CD4-positive, alpha-beta T cell treated with Interferon gamma for 1 hour (primary cell): ENCODE measurements around the gene TMEM151A.
"Not testable (repeated sequence)": the region's sequence is repeated elsewhere in the genome, so short reads cannot be mapped to it uniquely, and the experiment has no call there.

Source experiments
- DNase-seq: peaks from one replicate; pipeline ENCODE4 v3.0.0-alpha.2; 2020

Gene TMEM151A

DNA sequence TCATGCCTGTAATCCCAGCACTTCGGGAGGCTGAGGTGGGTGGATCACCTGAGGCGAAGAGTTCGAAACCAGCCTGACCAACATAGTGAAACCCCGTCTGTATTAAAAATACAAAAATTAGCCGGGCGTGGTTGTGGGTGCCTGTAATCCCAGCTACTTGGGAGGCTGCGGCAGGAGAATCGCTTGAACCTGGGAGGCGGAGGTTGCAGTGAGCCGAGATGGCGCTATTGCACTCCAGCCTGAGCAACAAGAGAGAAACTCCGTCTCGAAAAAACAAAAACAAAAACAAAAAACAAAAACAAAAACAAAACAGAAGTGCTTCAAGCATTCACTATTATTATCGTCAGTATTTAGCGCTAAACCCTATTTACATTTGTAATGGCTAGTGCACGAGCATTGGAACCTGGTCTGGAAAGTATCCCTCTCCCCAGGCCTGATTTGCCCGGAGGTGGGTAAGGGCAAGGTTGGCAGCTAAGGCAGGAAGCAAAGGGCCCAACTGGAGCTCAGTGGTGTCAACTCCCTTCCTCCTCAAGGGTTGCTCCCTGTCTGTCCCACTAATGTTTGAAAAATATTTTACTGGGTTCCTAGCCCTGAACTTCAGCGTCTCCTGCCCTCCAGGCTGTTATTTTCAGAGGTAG is 19.2 kb downstream of the TMEM151A start:
- DNase-seq: not testable (repeated sequence)

DNA sequence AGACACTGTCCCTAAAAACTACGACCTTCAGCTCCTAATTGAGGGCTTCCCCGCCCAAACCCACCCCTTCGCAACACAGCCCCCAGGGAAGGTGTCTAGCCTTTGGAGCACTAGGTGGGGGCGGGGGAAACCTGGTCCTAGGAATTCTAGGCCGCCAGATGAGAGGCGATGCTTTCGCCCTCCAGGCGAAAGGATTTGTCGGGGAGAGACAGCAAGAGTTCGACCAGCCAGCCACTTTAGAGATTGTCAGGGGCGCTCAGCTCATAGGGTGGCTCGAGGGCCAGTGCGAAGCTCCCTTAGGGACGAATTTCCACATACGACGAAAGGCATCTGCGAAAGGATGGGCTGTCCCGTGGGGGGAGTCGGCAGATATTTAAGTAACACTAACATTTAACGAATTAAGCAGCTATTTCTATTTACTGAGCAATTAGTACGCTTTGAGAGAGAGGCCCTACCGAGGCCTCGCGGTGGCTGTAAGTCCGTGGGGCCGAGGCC is 19.8 kb downstream of the TMEM151A start:
- DNase-seq: no peak

DNA sequence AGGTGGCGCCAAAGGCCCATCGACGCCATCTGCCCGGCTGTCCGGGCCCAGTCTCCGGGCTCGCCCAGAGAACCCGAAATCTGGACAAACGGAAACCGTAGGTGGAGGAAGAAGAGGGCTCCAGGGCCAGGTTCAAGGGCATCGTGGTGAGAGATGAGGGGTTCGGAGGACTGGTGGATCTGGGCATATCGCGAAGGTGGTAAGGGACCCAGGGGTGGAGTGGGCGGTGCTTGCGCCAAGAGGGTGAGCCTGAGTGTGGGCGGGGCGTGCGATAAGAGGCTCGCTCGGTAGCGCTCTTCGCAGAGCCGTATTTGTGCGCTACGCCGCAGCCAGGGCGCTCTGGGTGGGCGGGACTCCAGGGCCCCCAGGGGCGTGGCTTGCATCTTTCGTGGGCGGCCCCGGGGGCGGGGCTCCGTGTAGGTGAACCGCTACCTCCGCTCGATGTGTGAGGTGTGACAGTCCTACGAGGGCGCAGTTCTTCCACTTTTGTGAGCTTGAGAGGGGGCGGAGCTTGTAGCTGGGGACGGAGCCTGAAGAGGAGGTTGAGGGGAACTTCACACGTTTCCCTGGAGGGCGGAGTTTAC is 20.4 kb downstream of the TMEM151A start:
- peak; percentile 98 for DNase-seq

DNA sequence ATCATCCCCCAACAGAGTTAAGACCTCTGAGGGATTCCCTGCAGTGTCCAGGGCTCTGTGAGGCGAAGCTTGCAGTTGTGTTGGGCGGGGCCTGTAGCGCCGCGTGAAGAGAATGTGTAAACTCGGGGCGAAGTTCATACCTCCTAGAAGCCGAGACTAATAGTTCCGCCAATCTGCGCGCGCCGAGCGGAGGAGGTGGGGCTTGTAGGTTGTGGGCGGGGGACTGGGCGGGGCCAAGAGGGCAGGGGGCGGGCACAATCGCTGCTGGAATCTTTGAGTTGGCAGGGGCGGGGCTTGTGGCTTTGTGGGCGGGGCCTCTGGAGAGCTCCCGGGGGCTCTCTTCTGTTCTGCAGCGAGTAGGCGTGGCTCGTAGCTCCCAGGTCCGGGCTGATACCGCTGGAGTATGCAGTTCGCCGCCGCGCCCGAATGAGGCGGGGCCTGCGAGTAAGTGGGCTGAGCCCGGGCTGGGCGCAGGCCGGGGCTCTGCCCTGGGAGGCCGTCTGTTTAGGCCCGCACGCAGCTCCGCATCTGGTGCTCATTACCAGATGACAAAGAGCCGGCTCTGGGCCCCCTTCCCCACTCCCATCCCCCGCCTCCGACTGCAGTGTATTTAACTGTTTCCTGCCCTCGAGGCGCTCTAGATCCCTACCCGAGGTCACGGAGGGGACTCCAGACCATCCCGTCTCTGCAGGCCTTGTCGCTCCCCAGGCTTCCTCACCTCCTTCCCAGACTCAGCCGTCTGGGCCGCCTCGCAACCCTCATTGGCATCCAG is 21.0 kb downstream of the TMEM151A start:
- peak; percentile 99 for DNase-seq

DNA sequence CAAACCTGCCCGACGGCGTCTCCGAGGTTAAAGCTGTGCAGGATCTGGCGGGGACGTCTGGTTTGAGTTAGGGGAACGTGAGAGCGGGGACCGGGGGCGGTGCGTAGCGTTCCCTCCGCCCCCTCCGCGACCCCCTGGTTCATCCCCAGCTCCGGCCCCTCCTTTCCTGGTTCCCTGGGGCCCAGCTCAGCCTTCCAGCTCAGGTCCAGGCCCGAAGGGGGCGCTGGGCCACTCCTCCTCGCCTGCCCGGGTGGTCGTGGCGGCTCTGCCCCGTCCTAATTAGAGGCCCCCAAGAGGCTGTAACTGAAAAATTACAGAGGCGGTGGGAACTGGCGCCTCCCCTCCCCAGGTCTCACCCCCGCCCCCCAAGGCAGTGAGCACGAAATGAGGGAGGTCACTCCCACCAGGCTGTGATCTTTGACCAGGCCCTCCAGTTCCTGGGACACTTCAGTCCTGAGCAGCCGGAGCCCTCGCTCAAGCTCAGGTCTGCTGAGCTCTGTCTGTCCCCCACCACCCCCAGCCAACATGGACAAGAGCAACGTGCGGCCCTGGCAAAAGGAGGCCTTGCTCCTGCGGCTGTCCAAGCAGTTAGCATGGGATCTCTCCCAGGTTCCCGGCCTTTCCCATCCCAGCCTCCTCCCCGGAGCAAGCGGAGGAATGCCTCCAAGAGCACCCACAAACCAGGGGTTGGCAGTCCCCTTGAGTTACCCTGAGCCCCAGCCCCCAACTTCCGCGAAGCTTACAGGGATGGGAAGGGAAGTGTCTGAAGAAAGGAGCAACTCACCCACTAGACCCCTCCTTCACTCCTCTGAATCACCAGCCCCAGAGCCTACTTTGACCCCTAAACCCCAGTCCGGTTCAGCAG is 21.9 kb downstream of the TMEM151A start:
- DNase-seq: no peak

DNA sequence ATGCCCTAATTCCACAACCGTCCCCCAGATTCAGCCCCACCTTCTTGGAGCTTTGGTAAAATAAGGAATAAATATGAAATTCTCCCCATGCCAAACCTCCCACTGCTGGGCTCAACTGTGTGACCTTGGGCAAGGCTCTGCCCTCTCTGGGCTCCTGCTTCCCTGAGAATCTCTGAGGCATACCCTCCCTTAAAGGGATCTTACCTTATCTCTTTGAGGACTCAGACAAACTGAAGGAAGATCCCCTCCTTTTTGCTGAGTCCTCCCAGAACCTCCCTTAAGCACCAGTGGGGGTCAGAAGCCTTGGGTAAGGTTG is 22.4 kb downstream of the TMEM151A start:
- no peak for DNase-seq

DNA sequence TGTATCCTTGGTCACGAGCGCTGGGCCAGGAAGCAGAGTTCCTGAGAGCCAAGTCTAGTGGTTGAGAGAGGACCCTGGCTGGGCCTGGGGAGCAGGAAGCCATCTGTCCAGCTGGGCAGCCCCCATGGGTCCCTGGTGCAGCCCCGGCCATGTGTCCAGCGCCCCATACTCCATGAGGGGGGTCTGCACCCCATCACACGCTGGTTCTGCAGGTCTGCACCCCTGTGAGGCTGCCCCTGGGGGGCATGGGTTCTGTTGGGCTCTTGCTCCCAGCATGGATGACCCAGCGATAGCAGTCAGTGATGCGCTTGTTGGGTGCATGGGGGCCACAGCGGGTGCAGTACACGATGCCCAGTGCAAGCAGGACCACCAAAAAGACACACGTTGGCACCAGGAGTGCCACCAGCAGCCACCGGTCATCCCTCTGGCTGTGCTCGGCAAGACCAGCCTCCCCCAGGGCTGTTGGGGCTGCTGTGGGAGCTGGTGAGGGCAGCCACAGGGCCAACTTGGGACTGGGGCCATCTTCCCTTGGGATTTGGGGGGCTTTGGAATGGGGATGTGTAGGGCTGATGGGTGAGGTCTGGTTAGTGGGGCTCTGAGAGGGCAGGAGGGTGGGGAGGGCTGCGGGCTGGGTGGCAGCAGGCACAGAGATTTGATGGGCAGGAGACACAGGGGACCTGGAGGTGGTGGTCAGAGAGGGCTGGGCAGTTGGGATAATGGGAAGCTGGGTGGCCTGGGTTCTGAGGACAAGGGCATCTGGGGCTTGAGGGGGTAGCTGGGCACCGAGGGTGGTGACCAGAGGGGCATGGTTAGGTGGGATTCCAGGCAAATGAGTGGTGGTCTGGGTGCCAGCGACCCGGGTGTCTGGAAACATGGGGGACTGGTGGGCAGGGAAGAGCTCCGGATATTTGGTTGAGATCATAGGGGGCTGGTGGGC is 23.1 kb downstream of the TMEM151A start:
- DNase-seq: no peak

DNA sequence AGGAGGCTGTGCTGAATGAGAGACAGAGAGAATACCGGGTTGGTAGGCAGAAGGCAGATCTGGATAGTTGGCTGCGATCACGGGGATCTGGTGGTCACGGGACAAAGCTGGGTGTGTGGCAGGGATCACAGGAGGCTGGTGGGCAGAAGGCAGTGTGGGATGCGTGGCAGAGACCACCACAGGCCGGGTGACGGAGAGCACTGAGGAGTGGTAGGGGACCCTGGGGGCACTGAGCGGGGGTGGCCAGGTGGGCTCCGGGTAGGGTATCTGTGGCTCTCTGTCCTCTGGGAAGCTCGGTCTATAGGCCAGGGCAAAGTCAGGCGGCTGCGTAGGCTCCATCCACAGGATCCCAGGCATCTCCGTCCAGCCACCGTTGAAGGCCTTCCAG is 23.8 kb downstream of the TMEM151A start:
- DNase-seq: no peak

DNA sequence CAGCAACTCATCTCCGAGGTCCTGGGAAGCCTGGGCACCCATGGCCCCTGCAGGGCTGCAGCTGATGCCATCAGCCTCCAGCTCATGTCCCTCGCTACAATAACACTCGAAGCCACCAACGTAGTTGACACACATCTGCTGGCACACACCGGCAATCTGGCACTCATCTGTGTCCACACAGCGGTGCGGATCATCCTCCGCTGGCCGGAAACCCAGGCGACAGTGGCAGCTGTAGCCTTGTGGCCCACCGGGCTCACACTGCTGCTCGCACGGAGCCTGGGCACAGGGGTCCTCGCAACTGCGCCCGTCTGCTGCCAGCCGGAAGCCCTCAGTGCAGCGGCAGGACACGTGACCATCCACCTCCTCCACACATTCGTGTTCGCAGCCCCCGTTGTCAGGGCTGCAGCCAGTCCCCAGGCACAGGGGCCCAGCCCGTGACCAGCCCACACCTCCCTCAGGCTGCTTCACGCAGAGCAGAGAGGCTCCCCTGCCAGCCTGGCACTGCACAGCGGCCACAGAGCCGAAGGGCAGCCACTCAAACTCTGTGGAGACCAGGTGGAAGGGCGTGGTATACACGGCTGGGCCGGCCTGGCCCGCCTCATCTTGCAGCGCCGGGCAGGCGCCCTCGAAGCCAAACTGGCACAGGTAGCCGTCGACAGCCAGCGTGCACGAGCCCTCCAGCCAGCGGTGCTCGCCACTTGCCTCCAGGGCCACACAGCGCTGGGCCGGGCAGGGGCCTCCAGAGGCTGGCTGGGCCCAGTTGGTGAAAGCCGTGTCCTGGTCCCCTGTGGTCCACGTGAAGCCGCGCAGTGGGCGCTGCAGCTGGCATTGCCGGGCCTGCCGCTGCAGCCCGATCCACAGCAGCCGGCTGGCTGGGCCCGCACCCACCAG is 24.5 kb downstream of the TMEM151A start:
- DNase-seq: no peak

DNA sequence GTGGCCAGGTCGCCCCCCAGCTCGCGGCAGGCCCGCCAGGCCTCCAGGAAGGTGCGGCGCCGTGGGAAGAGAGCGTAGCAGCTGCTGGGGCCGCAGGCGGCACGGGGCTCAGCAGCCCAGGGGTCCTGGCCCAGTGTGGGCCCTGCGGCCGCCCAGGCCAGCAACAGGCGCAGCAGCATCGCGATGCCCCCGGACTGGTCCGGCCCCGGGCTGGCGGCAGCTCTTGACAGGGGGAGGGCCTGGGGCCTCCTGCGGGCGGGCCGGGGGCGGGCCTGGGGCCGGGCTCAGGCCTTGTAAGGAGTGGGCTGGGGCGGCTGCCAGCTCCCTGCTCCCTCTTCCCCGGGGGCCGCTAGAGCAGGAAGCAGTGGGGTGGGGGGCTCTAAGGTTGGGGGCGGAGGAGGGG is 25.2 kb downstream of the TMEM151A start, which contains the start of gene CD248:
TSS of gene CD248 (minus strand) at position 196 of the 403 bp plus-strand sequence. CDS start at position 179, 17 bp downstream.
- peak; percentile 11 for DNase-seq

DNA sequence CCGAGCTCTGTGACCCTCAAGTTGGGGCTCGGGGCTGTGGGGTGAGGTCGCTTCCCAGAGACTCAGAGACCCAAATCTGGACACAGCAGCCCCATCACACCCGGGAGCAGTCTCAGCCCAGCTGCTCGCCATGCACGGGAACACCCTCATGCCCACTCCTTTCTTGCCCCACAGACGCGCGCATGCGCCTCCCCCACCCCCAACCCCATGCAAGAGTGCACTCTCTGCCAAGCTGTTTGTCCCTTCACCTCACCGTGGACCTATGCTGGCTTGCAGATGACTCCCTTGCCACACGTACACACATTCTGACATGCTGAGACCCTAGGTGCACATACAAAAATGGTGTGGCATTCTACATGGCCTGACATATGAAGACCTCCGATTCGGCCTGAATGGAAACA is 25.6 kb downstream of the TMEM151A start:
- peak; percentile 65 for DNase-seq

DNA sequence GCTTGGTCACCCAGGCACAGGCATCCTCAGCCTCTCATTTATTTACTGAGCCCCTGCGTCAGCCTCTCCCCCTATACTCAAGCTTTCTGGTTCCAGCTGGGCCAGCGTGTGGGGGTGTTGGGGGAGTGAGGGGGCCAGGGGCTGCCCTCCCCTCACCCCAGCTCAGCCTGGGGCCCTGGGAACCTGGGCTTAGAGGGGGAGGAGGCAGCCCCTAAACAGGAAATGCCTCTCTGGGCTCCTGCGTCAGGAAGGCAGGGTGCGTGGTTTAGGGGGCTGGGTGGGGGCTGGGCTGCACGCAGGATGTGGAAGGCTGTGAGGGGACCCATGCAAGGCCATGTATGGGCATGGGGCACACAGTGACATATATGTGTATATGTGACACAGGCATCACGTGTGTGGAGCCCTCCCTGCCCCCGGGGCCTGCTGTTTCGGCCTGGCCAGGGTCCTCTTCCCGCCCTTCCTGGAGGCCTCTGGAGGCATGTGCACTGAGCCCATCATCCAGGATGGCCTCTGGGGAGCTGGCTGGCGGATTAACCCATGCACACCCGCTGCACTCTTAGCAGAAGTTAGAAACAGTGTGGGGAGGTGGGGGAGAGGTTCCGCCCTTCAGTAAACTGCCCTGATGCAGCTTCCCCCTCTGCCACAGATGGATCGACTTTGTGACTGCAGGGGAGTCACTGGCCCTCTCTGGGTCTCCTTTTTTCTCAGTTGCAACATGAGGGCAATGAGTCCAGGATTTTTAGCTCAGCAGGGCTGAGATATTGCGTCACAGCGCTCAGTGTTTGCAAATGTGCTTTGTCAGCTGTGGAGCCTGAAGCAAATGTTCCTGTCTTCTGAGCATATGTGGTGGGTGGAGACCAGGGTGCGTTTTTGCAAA is 26.3 kb downstream of the TMEM151A start:
- DNase-seq: peak; percentile 89

DNA sequence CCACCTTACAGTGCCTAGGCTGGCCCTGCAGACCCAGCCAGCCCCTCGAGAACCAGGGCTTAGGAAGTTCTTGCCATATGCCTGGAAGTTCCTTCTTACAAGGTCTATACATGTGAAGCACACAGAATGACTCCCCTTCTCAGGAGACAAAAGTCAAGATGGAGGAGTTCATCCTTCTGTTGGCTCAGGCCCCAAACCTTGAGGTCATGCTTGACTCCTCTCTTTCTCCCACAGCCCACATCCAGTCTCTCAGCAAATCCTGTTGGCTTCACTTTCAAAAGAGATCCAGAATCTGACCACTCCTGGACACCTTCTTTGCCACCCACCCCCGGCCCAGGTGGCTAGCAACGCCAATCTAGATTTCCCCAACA is 26.9 kb downstream of the TMEM151A start:
- no peak for DNase-seq

DNA sequence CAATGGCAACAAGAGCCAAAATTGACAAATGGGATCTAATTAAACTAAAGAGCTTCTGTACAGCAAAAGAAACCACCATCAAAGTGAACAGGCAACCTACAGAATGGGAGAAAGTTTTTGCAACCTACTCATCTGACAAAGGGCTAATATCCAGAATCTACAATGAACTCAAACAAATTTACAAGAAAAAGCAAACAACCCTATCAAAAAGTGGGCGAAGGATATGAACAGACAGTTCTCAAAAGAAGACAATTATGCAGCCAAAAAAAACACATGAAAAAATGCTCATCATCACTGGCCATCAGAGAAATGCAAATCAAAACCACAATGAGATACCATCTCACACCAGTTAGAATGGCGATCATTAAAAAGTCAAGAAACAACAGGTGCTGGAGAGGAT is 28.6 kb downstream of the TMEM151A start:
- not testable (repeated sequence) for DNase-seq

DNA sequence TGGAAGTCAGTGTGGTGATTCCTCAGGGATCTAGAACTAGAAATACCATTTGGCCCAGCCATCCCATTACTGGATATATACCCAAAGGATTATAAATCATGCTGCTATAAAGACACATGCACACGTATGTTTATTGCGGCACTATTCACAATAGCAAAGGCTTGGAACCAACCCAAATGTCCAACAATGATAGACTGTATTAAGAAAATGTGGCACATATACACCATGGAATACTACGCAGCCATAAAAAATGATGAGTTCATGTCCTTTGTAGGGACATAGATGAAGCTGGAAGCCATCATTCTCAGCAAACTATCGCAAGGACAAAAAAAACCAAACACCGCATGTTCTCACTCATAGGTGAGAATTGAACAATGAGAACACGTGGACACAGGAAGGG is 29.1 kb downstream of the TMEM151A start:
- DNase-seq: not testable (repeated sequence)

DNA sequence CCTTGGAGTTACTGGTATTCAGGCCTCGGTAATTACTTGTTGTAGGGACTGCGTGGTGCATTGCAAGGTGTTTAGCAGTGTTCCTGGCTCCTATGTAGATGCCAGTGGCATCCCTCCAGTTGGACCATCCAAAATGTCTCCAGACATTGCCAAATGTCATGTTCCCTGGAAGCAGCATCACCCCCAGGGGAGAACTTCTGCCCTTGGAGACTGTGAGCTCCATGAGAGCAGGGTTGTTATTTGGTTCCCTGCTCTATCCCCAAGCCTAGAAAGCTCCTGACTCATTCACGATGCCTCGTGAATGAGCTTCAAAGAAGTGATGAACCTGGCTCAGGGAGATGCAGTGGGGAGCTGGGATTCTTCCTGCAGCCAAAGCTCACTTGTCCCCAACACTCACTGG is 29.9 kb downstream of the TMEM151A start:
- DNase-seq: no peak

DNA sequence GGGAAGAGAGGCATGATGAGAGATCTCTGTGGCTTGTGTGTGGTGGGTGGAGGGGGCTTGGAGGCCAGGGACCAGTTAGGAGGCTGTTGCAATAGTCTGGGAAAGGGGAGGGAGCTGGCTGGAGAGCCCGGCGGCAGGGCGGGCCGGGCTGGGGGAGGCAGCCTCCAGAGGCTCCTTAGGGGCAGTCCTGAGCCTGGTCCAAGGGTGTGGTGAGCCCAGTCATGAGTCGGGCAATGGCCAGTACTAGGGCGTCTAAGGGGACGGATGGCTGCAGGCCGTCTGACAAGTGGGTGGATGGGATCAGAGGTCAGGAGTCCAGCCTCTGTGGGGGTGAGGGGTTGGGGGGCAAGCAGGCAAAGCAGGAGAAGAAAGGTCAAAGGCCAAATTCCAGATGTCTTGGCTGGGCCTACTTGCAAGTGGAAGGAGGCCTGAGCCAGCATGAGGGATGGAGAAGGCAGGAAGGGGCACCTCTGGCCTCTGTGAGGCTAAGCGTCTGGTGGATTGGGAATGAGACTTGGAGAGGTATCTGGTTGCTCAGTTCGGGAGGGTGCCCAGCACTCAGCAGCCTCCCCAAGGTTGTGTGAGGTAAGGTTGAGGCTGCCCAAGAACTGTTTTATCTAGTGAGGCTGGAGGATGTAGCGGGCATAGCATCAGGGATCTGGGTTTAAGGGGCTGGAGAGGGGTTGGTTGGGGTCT is 31.2 kb downstream of the TMEM151A start:
- no peak for DNase-seq

DNA sequence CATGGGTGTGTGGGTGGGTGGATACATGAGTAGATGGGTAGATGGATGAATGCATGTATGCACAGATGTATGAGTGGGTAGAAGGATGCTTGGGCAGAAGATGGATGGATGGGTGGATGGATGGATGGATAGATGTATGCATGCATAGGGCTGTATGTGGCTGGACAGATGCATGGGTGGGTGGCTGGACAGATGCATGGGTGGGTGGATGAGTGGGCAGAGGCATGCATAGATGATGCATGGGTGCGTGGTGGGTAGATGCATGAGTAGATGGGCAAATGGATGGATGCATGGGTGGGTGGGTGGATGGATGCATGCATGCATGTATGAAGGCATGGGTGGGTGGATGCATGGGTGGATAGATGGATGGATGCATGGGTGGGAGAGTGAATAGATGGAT is 32.0 kb downstream of the TMEM151A start:
- no peak for DNase-seq

DNA sequence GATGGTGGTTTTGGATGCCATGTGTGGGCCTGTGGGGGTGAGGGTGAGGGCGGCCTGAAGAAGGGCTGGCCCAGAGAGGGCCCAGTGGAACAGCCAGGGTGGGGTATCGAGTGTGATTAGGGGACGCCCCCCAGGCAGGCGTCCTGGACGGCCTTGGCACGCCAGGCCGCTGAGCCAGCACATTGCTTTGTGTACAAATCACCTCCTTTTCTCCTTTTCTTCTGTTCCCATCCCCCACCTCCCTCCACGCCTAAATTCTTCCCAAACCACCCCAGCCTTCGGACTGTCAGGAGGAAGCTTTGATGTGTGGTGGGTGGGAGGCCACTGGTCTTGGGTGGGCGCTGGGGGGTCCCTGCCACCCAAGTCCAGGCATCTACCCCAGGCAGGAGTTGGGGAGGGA is 33.0 kb downstream of the TMEM151A start:
- DNase-seq: no peak
